NCI-H1105 (cell line): ENCODE results near the gene LSS.
A peak's percentile ranks its signal among the peaks of the same experiment; 100 is the strongest.

Experiments
- DNase-seq: peaks from one replicate; lab custom pipeline; 2025; lab: John Stamatoyannopoulos, UW

The LSS gene

GRCh38 chr21:46228345-46229051 is at the start of gene LSS:
Gene LSS, minus strand, starts transcription at chr21:46228774. Its CDS starts 29 bp downstream, at chr21:46228745.
- DNase-seq, result peak; percentile 97

- no peak for DNase-seq
Observed at GRCh38 chr21:46274797-46275390, 46.3 kb upstream of the LSS start.

- DNase-seq, result no peak
Observed at GRCh38 chr21:46273341-46273740, 44.8 kb upstream of the LSS start.

GRCh38 chr21:46269466-46269865 is 40.9 kb upstream of the LSS start:
- DNase-seq, result no peak

- DNase-seq, result no peak
Observed at GRCh38 chr21:46268371-46268770, 39.8 kb upstream of the LSS start.

GRCh38 chr21:46266946-46267345 is 38.4 kb upstream of the LSS start:
- no peak for DNase-seq

- no peak for DNase-seq
Observed at GRCh38 chr21:46265736-46266525, 37.4 kb upstream of the LSS start.

- DNase-seq, result no peak
Observed at GRCh38 chr21:46264690-46265144, 36.1 kb upstream of the LSS start.

- DNase-seq, result no peak
Observed at GRCh38 chr21:46264046-46264689, 35.6 kb upstream of the LSS start.

- DNase-seq, result no peak
Observed at GRCh38 chr21:46256501-46256994, 28.0 kb upstream of the LSS start.

GRCh38 chr21:46255758-46256337 is 27.3 kb upstream of the LSS start:
- DNase-seq, result no peak

- DNase-seq, result no peak
Observed at GRCh38 chr21:46255166-46255565, 26.6 kb upstream of the LSS start.

- no peak for DNase-seq
Observed at GRCh38 chr21:46254208-46254975, 25.8 kb upstream of the LSS start.

GRCh38 chr21:46253610-46254124 is 25.1 kb upstream of the LSS start:
- DNase-seq, result no peak

GRCh38 chr21:46252840-46253239 is 24.3 kb upstream of the LSS start:
- DNase-seq, result no peak

- no peak for DNase-seq
Observed at GRCh38 chr21:46250146-46250725, 21.7 kb upstream of the LSS start.

- DNase-seq, result no peak
Observed at GRCh38 chr21:46248827-46249226, 20.3 kb upstream of the LSS start.

GRCh38 chr21:46248422-46248782 is 19.8 kb upstream of the LSS start:
- no peak for DNase-seq

GRCh38 chr21:46247699-46248421 is 19.3 kb upstream of the LSS start:
- DNase-seq, result no peak

GRCh38 chr21:46246345-46246744 is 17.8 kb upstream of the LSS start:
- no peak for DNase-seq
